Tibial nerve (tissue), 4 donors: ENCODE results near the gene ZNRF1.

ENCODE experiments used
- CTCF ChIP-seq, 5 experiments: fragments of 200-600 bp in 3 of 5; fragments of 450-650 bp in 2 of 5; sonication (generic) in 3 of 5; IDR thresholded peaks; one replicate each; pipeline ENCODE4 v1.5.1; 2016 to 2019; ENCODE audit warnings: antibody characterized with exemption in 5 of 5, mild to moderate bottlenecking in 3 of 5, moderate library complexity in 2 of 5
- EP300 ChIP-seq, 2 donors: sonication (generic); formaldehyde crosslinking; IDR thresholded peaks; one replicate each; pipeline ENCODE4 v1.6.1; 2017; ENCODE audit warnings: antibody characterized with exemption in 2 of 2, mild to moderate bottlenecking in 1 of 2

DNA sequence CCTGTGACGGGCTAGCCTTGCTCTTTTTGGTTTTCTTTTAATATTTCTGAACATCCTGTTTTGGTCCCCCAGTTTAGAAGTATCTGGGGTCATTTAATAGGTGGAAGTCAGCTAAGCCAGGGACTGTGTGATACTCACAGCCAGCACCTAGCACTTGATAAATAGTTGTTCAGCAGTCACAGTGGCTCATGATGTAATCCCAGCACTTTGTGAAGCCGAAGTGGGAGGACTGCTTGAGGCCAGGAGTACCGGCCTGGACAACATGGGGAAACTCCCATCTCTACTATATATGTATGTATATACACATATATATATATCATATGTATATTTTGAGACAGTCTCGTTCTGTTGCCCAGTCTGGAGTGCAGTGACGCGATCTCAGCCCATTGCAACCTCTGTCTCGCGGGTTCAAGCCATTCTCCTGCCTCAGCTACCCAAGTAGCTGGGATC is 1.8 kb upstream of the ZNRF1 start:
- TF ChIP-seq CTCF (IDR thresholded peaks at IDR 0.05) = no peak
- no peak for TF ChIP-seq EP300 (IDR thresholded peaks at IDR 0.05)
